HG03196 (cell line): Measurements from ENCODE around the gene CAVIN4.

ENCODE experiments used
- ATAC-seq: cut with Tn5 transposase; IDR thresholded peaks from one replicate; pipeline ENCODE4 v1.9.1; 2021; ENCODE audit not compliant: unreplicated experiment

Gene CAVIN4

DNA sequence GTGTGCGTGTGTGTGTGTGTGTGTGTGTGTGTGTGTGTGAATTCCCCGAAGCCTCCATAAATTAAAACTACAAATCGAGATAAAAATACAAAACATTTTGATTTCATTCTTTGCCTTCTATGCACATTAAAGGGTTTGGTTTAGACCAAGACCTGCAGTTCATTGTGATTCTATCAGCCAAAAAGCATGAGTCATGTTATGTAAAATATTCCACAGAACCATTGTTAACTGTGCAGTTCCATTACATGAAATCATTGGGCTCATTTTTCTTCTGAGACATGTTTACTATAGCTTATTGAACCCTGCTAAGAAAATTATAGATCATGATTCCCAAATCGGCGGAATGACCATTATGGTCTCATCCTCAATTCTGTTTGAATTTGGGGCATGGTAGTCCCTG is 11.7 kb downstream of the CAVIN4 start:
- no peak for ATAC-seq

- no peak for ATAC-seq
These were observed 12.6 kb downstream of the CAVIN4 start for GRCh38 chr9:100590481-100590880.

DNA sequence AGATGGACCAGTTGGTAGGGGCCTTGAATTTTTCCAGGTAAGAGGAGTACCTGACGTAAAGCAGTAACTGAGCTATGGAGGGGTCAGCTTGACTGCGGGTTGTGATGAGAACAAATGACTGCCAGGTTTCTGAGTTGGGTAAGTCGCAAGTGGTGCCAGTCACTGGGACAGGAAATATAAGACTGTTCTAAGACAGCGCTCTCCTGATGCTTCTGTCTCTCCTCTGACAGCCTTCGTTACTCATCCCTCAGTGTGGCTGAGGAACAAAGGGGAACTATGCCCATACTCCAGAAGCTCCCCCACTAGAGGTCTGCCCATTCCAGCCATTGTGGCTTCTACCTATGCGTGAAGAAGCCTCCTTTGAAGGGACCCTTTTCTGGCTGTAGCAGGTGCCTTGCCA is 13.3 kb downstream of the CAVIN4 start:
- no peak for ATAC-seq

DNA sequence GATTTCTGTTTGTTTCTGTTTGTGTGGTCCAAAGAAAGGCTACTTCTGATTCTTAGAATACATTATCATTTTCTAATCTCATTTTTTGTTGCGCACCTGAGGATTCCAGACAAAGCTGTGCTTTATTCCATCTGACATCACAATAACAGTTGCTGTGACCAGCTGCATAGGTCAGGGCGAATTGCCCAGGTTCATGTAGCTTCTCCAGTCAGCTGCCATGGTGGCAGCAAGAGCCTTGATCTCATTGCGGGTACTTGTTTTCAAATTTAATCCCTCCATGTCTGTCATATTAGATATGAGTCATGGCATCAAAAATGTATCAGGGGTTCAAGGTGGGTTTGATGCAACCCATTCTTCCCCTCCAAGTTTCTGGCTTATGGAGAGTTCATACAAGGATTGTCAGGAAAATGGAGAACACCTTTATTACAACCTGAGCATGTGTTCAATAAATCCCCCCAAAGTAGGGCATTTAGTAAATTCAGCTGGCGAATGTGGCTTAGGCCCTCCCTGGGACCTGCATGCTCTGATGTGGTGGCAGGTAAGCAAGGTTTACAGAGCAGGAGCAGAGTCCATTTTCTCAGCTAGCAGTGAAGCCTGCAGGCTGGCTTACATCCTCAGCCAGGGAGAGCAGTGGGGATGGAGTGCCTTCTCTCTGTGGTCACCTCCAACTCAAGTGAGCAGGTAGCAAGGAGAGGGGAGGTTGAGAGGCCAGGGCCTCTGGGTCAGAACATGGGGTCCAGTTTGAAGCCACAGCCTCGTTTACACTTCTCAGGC is 13.9 kb downstream of the CAVIN4 start:
- no peak for ATAC-seq

GRCh38 chr9:100595391-100596199 is 17.7 kb downstream of the CAVIN4 start:
- peak; percentile 51 for ATAC-seq

DNA sequence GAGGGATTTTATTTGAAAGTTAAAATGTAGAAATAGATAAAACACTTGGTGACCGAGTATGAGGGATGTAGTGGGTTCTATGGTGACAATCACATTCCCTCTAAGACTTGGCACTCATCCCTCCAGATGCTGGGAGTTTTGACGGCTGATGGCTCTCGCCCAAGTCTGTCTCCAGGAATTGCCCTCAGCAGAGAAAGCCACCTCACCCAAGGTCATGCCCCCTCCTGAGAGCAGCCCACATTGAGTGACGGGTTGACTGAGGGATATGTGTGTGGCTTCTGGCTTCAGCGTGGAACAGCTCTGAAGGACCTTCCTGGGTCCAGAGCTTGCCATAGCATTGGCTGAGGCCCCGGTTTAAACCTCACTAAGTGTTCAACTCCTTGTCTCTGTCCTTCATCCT is 19.4 kb downstream of the CAVIN4 start:
- no peak for ATAC-seq

GRCh38 chr9:100598641-100599145 is 20.8 kb downstream of the CAVIN4 start:
- ATAC-seq: peak; percentile 52

DNA sequence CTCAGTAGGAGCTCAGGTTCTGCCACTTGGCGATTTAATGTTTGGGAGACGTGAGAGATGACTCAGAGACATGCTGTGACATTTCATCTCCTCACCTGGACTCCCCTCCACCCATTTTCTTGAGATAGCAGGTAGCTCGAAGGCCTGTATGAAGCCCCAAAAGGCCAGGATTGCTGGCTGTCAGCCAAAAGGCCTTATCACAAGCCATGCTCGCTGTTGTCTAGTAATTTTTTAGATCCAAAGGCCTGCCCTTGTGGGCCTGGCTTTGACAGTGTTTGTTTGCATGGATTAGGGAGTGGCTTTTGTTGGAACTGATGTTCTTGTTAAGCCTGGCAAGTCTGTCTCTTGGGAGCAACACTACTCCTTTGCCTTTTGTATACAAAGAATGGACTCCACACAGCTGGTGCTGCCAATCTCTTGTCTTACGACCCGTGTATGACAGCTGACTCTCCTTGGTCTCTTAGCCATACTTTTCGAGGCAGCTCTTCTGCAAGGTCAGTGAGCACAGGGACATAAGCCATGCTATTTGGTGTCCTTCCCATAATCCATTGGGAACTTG is 22.7 kb downstream of the CAVIN4 start:
- no peak for ATAC-seq

GRCh38 chr9:100601216-100601615 is 23.3 kb downstream of the CAVIN4 start:
- peak; percentile 59 for ATAC-seq

DNA sequence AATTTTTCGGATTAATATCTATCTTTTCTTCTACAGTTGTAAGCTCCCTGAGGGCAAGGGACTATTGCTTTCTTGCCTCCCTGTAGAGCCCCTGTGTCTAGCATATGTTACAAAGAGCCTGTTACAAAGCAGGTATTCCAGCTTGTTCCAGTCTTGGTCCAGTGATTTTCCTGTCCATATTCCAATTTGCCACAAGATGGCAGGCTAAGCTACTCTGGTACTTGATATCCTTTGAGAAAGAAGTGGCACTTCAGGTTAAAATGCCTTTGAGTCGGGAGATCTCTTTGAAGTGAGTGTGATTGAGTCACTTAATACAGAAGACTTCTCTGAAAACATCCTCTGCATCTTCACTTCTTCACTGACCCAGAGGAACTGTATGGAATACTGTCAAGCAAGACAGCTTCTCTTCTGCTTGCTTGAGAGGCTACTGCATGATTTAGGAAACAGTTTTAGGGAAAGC is 24.5 kb downstream of the CAVIN4 start:
- no peak for ATAC-seq

GRCh38 chr9:100605405-100605804 is 27.5 kb downstream of the CAVIN4 start:
- ATAC-seq: no peak

- ATAC-seq: no peak
These were observed 41.3 kb downstream of the CAVIN4 start for GRCh38 chr9:100619194-100619593.

- no peak for ATAC-seq
These were observed 41.8 kb downstream of the CAVIN4 start for GRCh38 chr9:100619665-100620064.

- no peak for ATAC-seq
These were observed 46.1 kb downstream of the CAVIN4 start for GRCh38 chr9:100623969-100624368.

DNA sequence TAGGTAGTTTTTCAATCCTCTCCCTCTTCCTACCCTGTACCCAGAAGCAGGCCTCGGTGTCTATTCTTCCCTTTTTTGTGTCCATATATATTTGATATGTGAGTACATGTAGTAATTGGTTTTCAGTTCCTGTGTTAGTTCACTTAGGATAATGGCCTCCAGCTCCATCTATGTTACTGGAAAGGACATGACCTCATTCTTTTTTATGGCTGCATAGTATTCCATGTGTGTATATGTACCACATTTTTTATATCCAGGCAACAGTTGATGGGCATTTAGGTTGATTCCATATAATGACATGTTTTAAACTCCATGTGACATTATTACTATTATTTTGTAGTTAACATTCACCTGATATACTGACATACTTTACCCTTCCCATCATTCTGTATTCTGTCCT is 49.1 kb downstream of the CAVIN4 start:
- ATAC-seq: no peak

DNA sequence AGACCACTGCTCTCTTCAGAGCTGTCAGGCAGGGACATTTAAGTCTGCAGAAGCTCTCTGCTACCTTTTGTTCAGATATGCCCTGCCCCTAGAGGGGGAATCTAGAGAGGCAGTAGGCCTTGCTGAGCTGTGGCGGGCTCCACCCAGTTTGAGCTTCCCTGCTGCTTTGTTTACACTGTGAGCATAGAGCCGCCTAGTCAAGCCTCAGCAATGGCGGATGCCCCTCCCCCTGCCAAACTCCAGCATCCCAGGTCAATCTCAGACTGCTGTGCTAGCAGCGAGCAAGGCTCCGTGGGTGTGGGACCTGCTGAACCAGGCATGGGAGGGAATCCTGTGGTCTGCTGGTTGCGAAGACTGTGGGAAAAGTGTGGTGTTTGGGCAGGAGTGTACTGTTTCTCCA is 59.9 kb downstream of the CAVIN4 start:
- ATAC-seq: no peak
